Measurements from ENCODE around the gene EI24. TPM values are rescaled to one million over a fixed set of nuclear protein-coding genes. Genes with fewer than 3 reads are reported as not detected.

The EI24 gene
- total and polyA plus RNA-seq, 2 experiments from 2014 or later, result 132 to 174 TPM

DNA sequence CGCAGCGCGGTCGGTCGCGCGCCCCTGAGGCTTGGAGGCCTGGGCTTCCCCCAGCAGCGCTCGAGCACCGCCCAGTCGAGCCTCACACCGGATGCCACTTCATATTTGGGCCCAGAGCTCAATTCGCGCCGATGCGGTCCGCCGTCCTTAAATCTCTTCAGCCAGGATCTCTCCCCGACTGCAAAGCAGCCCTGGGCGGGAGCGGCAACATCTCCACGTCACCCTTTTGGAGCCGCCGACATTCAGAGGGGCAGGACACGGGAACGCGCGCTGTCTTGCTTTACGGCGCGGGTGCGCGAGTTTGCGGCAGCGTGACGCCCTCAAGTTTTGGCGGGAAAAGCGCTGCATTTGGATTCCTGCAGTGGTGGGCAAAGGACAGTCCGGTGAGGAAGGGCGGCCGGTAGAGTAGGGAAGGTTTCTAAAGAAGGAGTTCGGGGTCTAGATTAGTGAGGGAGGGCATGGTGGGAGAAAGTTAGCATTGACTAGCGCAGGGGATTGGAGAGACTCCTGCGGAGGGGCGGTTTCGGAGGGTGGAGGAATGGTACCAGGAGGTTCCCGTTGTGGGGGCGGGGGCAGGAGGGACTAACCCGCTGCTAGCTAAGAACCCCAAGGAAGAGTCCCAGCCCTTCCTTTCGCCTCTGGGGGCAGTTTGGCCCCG, 56.5 kb downstream of the EI24 start (continued):
- TF ChIP-seq, protein P1, sequence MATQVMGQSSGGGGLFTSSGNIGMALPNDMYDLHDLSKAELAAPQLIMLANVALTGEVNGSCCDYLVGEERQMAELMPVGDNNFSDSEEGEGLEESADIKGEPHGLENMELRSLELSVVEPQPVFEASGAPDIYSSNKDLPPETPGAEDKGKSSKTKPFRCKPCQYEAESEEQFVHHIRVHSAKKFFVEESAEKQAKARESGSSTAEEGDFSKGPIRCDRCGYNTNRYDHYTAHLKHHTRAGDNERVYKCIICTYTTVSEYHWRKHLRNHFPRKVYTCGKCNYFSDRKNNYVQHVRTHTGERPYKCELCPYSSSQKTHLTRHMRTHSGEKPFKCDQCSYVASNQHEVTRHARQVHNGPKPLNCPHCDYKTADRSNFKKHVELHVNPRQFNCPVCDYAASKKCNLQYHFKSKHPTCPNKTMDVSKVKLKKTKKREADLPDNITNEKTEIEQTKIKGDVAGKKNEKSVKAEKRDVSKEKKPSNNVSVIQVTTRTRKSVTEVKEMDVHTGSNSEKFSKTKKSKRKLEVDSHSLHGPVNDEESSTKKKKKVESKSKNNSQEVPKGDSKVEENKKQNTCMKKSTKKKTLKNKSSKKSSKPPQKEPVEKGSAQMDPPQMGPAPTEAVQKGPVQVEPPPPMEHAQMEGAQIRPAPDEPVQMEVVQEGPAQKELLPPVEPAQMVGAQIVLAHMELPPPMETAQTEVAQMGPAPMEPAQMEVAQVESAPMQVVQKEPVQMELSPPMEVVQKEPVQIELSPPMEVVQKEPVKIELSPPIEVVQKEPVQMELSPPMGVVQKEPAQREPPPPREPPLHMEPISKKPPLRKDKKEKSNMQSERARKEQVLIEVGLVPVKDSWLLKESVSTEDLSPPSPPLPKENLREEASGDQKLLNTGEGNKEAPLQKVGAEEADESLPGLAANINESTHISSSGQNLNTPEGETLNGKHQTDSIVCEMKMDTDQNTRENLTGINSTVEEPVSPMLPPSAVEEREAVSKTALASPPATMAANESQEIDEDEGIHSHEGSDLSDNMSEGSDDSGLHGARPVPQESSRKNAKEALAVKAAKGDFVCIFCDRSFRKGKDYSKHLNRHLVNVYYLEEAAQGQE (IDR thresholded peaks at IDR 0.05; ENCODE audit: unreplicated experiment), result peak; percentile 8
- TF ChIP-seq CREB1 (CRISPR knock-in tag; IDR thresholded peaks at IDR 0.05; ENCODE audit: low read depth), result peak; percentile 90

DNA sequence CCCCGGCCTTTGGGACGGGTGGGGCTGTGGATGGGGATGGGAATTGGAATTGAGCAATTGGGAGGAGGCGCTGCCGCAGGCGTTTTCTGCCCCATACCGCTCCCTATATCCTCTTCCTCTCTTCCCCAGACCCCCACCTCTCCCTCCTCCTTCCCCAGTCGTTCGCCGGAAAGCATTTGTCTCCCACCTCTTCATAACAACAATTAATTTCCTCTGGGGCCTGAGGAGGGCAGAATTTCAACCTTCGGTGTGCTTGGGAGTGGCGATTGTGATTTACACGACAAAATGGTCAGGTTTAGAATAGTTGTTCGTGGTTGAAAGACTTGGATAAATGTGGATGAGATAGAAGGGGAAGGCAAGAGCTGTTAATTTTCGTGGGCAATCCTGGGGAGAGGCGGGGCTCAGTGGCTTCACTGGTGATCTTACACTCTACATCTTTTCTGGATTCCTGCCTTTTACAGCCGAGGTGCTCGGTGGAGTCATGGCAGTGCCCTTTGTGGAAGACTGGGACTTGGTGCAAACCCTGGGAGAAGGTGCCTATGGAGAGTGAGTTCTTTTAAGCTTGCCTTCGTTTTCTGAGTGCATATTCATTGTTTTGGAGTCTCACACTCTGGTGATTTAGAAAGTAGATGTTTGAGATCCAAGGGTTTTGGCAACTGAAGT, 57.1 kb downstream of the EI24 start:
- ATAC-seq (peak; percentile 81), DNase-seq (ENCODE audit: low spot score) (peak; percentile 93)
- Histone ChIP-seq H2AFZ (no peak overlapping the region), H3K4me3 (peak overlapping the region; percentile 58), H3K27me3 (ENCODE audit: insufficient read depth) (no peaks in the 10 kb centered on the region), H3K4me1 (ENCODE audit: insufficient read depth) (peaks cover 10% of the 10 kb centered on the region; the same call in 1 of the 2 replicates), H3K79me2 (replicated peaks; ENCODE audit: insufficient read depth) (peaks cover 41% of the 10 kb centered on the region), H3K36me3 (ENCODE audit: insufficient read depth) (peaks cover 24% of the 10 kb centered on the region; the same call in 1 of the 2 replicates), H3K9me2 (ENCODE audit: insufficient read depth) (no peaks in the 10 kb centered on the region), H3F3A (replicated peaks; ENCODE audit: low read depth) (peaks cover 7% of the 10 kb centered on the region; the same call in 1 of the 2 replicates), H4K20me1 (replicated peaks; ENCODE audit: insufficient read depth) (peaks cover 5% of the 10 kb centered on the region; the same call in 1 of the 2 replicates), H3K4me2 (peak overlapping the region; percentile 76), H3K27ac (ENCODE audit: low read depth) (peak overlapping the region; percentile 99)
- Mint-ChIP-seq H3K27me3 (ENCODE audit: insufficient read depth, low read depth, poor library complexity) (peaks cover 7% of the 10 kb centered on the region), H3K4me1 (peaks cover 13% of the 10 kb centered on the region), H3K27ac (peak overlapping the region; percentile 98), H3K9me3 (no peaks in the 10 kb centered on the region), H3K4me3 (peak overlapping the region; percentile 93), H3K36me3 (ENCODE audit: low read depth) (peaks cover 52% of the 10 kb centered on the region; the same call in 2 of the 3 replicates)
- TF ChIP-seq, protein P1 (IDR thresholded peaks at IDR 0.05; ENCODE audit: unreplicated experiment), result no peak
- TF ChIP-seq ZNF114 (CRISPR knock-in tag; IDR thresholded peaks at IDR 0.05), result no peak
- TF ChIP-seq, protein P2, sequence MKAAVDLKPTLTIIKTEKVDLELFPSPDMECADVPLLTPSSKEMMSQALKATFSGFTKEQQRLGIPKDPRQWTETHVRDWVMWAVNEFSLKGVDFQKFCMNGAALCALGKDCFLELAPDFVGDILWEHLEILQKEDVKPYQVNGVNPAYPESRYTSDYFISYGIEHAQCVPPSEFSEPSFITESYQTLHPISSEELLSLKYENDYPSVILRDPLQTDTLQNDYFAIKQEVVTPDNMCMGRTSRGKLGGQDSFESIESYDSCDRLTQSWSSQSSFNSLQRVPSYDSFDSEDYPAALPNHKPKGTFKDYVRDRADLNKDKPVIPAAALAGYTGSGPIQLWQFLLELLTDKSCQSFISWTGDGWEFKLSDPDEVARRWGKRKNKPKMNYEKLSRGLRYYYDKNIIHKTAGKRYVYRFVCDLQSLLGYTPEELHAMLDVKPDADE (IDR thresholded peaks at IDR 0.05), result peak; percentile 34; the same call in 1 of the 2 replicates
- TF ChIP-seq, protein P3, sequence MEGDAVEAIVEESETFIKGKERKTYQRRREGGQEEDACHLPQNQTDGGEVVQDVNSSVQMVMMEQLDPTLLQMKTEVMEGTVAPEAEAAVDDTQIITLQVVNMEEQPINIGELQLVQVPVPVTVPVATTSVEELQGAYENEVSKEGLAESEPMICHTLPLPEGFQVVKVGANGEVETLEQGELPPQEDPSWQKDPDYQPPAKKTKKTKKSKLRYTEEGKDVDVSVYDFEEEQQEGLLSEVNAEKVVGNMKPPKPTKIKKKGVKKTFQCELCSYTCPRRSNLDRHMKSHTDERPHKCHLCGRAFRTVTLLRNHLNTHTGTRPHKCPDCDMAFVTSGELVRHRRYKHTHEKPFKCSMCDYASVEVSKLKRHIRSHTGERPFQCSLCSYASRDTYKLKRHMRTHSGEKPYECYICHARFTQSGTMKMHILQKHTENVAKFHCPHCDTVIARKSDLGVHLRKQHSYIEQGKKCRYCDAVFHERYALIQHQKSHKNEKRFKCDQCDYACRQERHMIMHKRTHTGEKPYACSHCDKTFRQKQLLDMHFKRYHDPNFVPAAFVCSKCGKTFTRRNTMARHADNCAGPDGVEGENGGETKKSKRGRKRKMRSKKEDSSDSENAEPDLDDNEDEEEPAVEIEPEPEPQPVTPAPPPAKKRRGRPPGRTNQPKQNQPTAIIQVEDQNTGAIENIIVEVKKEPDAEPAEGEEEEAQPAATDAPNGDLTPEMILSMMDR (conservative IDR thresholded peaks at IDR 0.05; ENCODE audit: low read depth in 2 of 2), result peak; percentile 35 to 43; a peak in 3 of 4 replicates
- no peak for TF ChIP-seq CREB1 (CRISPR knock-in tag; IDR thresholded peaks at IDR 0.05; ENCODE audit: low read depth)
